ENCODE results near the gene INPP5D. TPM values are rescaled to one million over a fixed set of nuclear protein-coding genes. Genes with fewer than 3 reads are reported as not detected.

INPP5D gene
- total RNA-seq, 1 experiment from 2014 or later: 12.7 TPM

DNA sequence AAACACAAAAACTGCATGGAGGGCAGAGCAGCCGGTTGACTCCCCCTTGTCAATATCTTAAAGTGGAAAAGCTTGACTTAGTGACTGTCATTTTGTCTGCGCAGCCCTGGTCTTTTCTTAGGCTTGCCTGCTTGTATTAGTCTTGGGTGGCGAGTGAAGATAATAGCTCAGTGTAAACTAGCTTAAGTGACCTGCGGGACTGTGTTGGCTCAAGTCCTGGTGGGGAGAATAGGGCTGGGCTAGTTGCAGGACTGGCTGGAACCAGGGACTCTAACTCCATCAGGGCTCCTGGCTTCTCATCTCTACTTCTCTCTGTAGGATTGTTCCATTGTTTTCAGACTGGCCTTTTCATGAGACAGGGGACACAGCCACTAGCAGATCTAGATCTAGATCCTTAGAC lies 183.2 kb downstream of the INPP5D start:
- Mint-ChIP-seq H3K4me1 (no peaks in the 10 kb centered on the region), H3K27me3 (ENCODE audit: low read depth) (peaks cover 1% of the 10 kb centered on the region; the same call in 1 of the 2 replicates), H3K36me3 (ENCODE audit: insufficient read depth in 1 of 3, low read depth in 3 of 3) (no peaks in the 10 kb centered on the region; a peak in 1 of 7 replicates), H3K4me3 (no peak overlapping the region), H3K27ac (no peak overlapping the region), H3K9me3 (0 out of 5 replicates have a peak, but pooled peaks cover 0 to 2% of the 10 kb centered on the region in 2 experiments)
- Histone ChIP-seq H3K27me3 (ENCODE audit: insufficient read depth, low read length) (no peaks in the 10 kb centered on the region), H3K79me2 (ENCODE audit: insufficient read depth, low read length) (no peaks in the 10 kb centered on the region), H3K9me3 (ENCODE audit: control insufficient read depth, low read depth, low read length) (no peaks in the 10 kb centered on the region), H2AFZ (ENCODE audit: low read length) (no peak overlapping the region), H3K18ac (ENCODE audit: insufficient read length, low read depth, low read length) (no peak overlapping the region), H2BK120ac (ENCODE audit: low read depth, low read length, poor library complexity, severe bottlenecking) (no peak overlapping the region), H4K8ac (replicated peaks; ENCODE audit: insufficient read length, low read depth, low read length) (no peak overlapping the region), H3K23ac (ENCODE audit: insufficient read length, low read depth, low read length) (no peak overlapping the region), H2BK5ac (ENCODE audit: insufficient read length, low read length) (no peak overlapping the region), H4K20me1 (ENCODE audit: control insufficient read depth, insufficient read depth, insufficient read length) (no peaks in the 10 kb centered on the region), H3K4me1 (ENCODE audit: insufficient read depth, low read length) (no peaks in the 10 kb centered on the region), H2BK12ac (ENCODE audit: insufficient read length, low read depth, low read length) (no peak overlapping the region), H3K9ac (ENCODE audit: extremely low read depth, insufficient read length, low read length) (no peak overlapping the region), H3K79me1 (ENCODE audit: insufficient read depth, low read depth, low read length, poor library complexity, severe bottlenecking) (no peaks in the 10 kb centered on the region), H3K56ac (ENCODE audit: insufficient read length, low read depth, low read length) (no peak overlapping the region), H3K23me2 (ENCODE audit: insufficient read length, low read depth, low read length, poor library complexity, severe bottlenecking) (no peaks in the 10 kb centered on the region), H4K91ac (ENCODE audit: insufficient read length, low read depth, low read length) (no peak overlapping the region), H3T11ph (ENCODE audit: low read length) (no peak overlapping the region), H2BK20ac (ENCODE audit: low read depth, low read length, poor library complexity, severe bottlenecking) (no peak overlapping the region), H4K5ac (ENCODE audit: insufficient read length, low read depth, low read length) (no peak overlapping the region), H3K4ac (ENCODE audit: low read depth, low read length) (no peak overlapping the region), H2BK15ac (ENCODE audit: low read depth, low read length) (no peak overlapping the region), H3K27ac (ENCODE audit: insufficient read length, low read depth, low read length) (no peak overlapping the region), H3K4me2 (ENCODE audit: insufficient read depth, insufficient read length, low read length) (no peak overlapping the region), H2AK5ac (ENCODE audit: insufficient read length, low read length) (no peak overlapping the region), H3K14ac (ENCODE audit: insufficient read depth, low read length) (no peak overlapping the region)
- WGBS (ENCODE audit: extremely low coverage, insufficient read length, low lambda C conversion rate): no CpG with 5 or more reads among the region's 4 CpGs
- DNase-seq: no peak
- TF ChIP-seq CTCF (conservative IDR thresholded peaks at IDR 0.05): no peak
